ENCODE data around the gene C6.

DNA sequence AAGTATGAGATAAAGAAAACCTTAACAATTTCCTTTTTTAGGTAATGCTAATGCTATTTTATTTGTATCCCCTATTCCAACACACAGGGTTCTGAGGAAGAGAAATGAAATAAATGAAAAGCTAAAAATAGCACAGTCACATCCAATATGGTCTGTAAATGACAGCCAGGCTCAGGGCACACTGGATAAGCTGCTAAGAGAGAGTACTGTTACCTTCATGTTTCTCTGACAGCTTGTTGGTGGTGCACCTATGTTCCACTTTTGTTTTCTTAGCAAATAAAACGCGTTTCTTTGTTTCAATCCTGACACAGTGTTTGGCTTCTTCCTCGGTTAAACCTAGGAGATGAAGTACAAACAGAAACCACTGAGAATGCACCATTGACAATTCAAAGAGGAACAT lies 41.3 kb downstream of the C6 start:
- TF ChIP-seq, protein P1, sequence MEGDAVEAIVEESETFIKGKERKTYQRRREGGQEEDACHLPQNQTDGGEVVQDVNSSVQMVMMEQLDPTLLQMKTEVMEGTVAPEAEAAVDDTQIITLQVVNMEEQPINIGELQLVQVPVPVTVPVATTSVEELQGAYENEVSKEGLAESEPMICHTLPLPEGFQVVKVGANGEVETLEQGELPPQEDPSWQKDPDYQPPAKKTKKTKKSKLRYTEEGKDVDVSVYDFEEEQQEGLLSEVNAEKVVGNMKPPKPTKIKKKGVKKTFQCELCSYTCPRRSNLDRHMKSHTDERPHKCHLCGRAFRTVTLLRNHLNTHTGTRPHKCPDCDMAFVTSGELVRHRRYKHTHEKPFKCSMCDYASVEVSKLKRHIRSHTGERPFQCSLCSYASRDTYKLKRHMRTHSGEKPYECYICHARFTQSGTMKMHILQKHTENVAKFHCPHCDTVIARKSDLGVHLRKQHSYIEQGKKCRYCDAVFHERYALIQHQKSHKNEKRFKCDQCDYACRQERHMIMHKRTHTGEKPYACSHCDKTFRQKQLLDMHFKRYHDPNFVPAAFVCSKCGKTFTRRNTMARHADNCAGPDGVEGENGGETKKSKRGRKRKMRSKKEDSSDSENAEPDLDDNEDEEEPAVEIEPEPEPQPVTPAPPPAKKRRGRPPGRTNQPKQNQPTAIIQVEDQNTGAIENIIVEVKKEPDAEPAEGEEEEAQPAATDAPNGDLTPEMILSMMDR (IDR thresholded peaks at IDR 0.05), result no peak
- TF ChIP-seq POLR2AphosphoS5 (IDR thresholded peaks at IDR 0.05), result no peak
